GM12873 (cell line): Measurements from ENCODE around the gene POU6F2.

Source experiments
- CTCF ChIP-seq: IDR thresholded peaks from 2 replicates; pipeline ENCODE4 v1.5.1; 2012; ENCODE audit warnings: low read depth, mild to moderate bottlenecking, moderate library complexity, low read length, control low read depth; ENCODE audit not compliant: insufficient read depth; ENCODE audit errors: missing control alignments

POU6F2 gene

GRCh38 chr7:39084349-39084748 is 106.6 kb downstream of the POU6F2 start:
- no peak for TF ChIP-seq CTCF

- no peak for TF ChIP-seq CTCF
Observed at GRCh38 chr7:39085189-39085588, 107.5 kb downstream of the POU6F2 start.

- TF ChIP-seq CTCF, result no peak
Observed at GRCh38 chr7:39085590-39086049, 107.9 kb downstream of the POU6F2 start.

GRCh38 chr7:39086638-39087360 is 109.1 kb downstream of the POU6F2 start:
- TF ChIP-seq CTCF, result no peak

- TF ChIP-seq CTCF, result no peak
Observed at GRCh38 chr7:39088730-39089593, 111.3 kb downstream of the POU6F2 start.

GRCh38 chr7:39091145-39091544 is 113.4 kb downstream of the POU6F2 start:
- TF ChIP-seq CTCF, result no peak

- TF ChIP-seq CTCF, result no peak
Observed at GRCh38 chr7:39091774-39092173, 114.1 kb downstream of the POU6F2 start.
